H9 (cell line): ENCODE data around the gene SNX15. TPM values are rescaled to one million over a fixed set of nuclear protein-coding genes. Genes with fewer than 3 reads are reported as not detected.

Experiments used
- DNase-seq: peaks from one replicate; pipeline ENCODE4 v3.0.0-alpha.2; 2017
- H2AFZ ChIP-seq: one replicate; pipeline ENCODE4 v1.6.1; 2013; ENCODE audit warnings: mild to moderate bottlenecking, low read length, control low read depth, moderate library complexity
- H2AK5ac ChIP-seq: 2 replicates; pipeline ENCODE4 v1.6.1; 2013; ENCODE audit warnings: low read length, control low read depth, mixed read lengths; ENCODE audit not compliant: insufficient read length
- H2BK120ac ChIP-seq: one replicate; pipeline ENCODE4 v1.6.1; 2013; ENCODE audit warnings: low read depth, mild to moderate bottlenecking, low read length, control low read depth, inconsistent platforms; ENCODE audit not compliant: poor library complexity, severe bottlenecking
- H2BK12ac ChIP-seq: 2 replicates; pipeline ENCODE4 v1.6.1; 2013; ENCODE audit warnings: low read length, control low read depth, mixed read lengths, low read depth; ENCODE audit not compliant: insufficient read length
- H2BK15ac ChIP-seq: 2 replicates; pipeline ENCODE4 v1.6.1; 2013; ENCODE audit warnings: low read depth, low read length, control low read depth
- H2BK20ac ChIP-seq: one replicate; pipeline ENCODE4 v1.6.1; 2013; ENCODE audit warnings: low read depth, mild to moderate bottlenecking, low read length, control low read depth, inconsistent platforms; ENCODE audit not compliant: poor library complexity, severe bottlenecking
- H2BK5ac ChIP-seq: 2 replicates; pipeline ENCODE4 v1.6.1; 2013; ENCODE audit warnings: low read length, control low read depth, mixed read lengths; ENCODE audit not compliant: insufficient read length
- H3K14ac ChIP-seq: 2 replicates; pipeline ENCODE4 v1.6.1; 2013; ENCODE audit warnings: low read length, control low read depth; ENCODE audit not compliant: insufficient read depth
- H3K18ac ChIP-seq: 2 replicates; pipeline ENCODE4 v1.6.1; 2013; ENCODE audit warnings: low read depth, mild to moderate bottlenecking, mixed read lengths, low read length, control low read depth; ENCODE audit not compliant: insufficient read length
- H3K23ac ChIP-seq: 2 replicates; pipeline ENCODE4 v1.6.1; 2013; ENCODE audit warnings: low read length, control low read depth, mixed read lengths, low read depth; ENCODE audit not compliant: insufficient read length
- H3K23me2 ChIP-seq: 2 replicates; pipeline ENCODE4 v1.6.1; 2013; ENCODE audit warnings: low read depth, mild to moderate bottlenecking, mixed read lengths, low read length, control low read depth; ENCODE audit not compliant: insufficient read length, poor library complexity, severe bottlenecking
- H3K27ac ChIP-seq: 2 replicates; pipeline ENCODE4 v1.5.1; 2013; ENCODE audit warnings: low read length, control low read depth, mixed read lengths, low read depth; ENCODE audit not compliant: insufficient read length
- H3K27me3 ChIP-seq: 2 replicates; pipeline ENCODE4 v1.6.1; 2013; ENCODE audit warnings: low read length, control low read depth, inconsistent platforms; ENCODE audit not compliant: insufficient read depth
- H3K4ac ChIP-seq: 2 replicates; pipeline ENCODE4 v1.6.1; 2013; ENCODE audit warnings: low read depth, mild to moderate bottlenecking, control low read depth, inconsistent platforms, low read length, moderate library complexity
- H3K4me1 ChIP-seq: 2 replicates; pipeline ENCODE4 v1.6.1; 2013; ENCODE audit warnings: low read length, control low read depth, inconsistent platforms; ENCODE audit not compliant: insufficient read depth
- H3K4me2 ChIP-seq: 2 replicates; pipeline ENCODE4 v1.6.1; 2013; ENCODE audit warnings: low read length, control low read depth, mixed read lengths; ENCODE audit not compliant: insufficient read length, insufficient read depth
- H3K56ac ChIP-seq: 2 replicates; pipeline ENCODE4 v1.6.1; 2013; ENCODE audit warnings: low read depth, mild to moderate bottlenecking, mixed read lengths, low read length, control low read depth; ENCODE audit not compliant: insufficient read length
- H3K79me1 ChIP-seq: 2 replicates; pipeline ENCODE4 v1.6.1; 2013; ENCODE audit warnings: low read depth, mild to moderate bottlenecking, moderate library complexity, low read length, control low read depth, inconsistent platforms; ENCODE audit not compliant: insufficient read depth, poor library complexity, severe bottlenecking
- H3K79me2 ChIP-seq: 2 replicates; pipeline ENCODE4 v1.6.1; 2013; ENCODE audit warnings: low read length, control low read depth, inconsistent platforms; ENCODE audit not compliant: insufficient read depth
- H3K9ac ChIP-seq: 2 replicates; pipeline ENCODE4 v1.6.1; 2013; ENCODE audit warnings: low read length, control low read depth, mixed read lengths; ENCODE audit not compliant: insufficient read length; ENCODE audit errors: extremely low read depth
- H3K9me3 ChIP-seq: one replicate; pipeline ENCODE4 v1.6.1; 2013; ENCODE audit warnings: low read depth, low read length, inconsistent platforms; ENCODE audit not compliant: control insufficient read depth
- H3T11ph ChIP-seq: one replicate; pipeline ENCODE4 v1.6.1; 2013; ENCODE audit warnings: mild to moderate bottlenecking, low read length, control low read depth, inconsistent platforms
- H4K20me1 ChIP-seq: one replicate; pipeline ENCODE4 v1.6.1; 2013; ENCODE audit not compliant: control insufficient read depth, insufficient read length, insufficient read depth
- H4K5ac ChIP-seq: 2 replicates; pipeline ENCODE4 v1.6.1; 2013; ENCODE audit warnings: low read depth, mild to moderate bottlenecking, mixed read lengths, low read length, control low read depth; ENCODE audit not compliant: insufficient read length
- H4K8ac ChIP-seq: replicated peaks from 2 replicates; pipeline ENCODE4 v1.6.1; 2013; ENCODE audit warnings: low read length, control low read depth, mixed read lengths, low read depth; ENCODE audit not compliant: insufficient read length
- H4K91ac ChIP-seq: 2 replicates; pipeline ENCODE4 v1.6.1; 2013; ENCODE audit warnings: low read depth, mild to moderate bottlenecking, moderate library complexity, mixed read lengths, low read length, control low read depth; ENCODE audit not compliant: insufficient read length
- H3K27ac Mint-ChIP-seq, 3 experiments: 2 replicates in 2 of 3; 3 replicates in 1 of 3; pipeline ENCODE4 v1.8.0; 2020 to 2021; ENCODE audit warnings: mixed read lengths in 3 of 3, mild to moderate bottlenecking in 1 of 3, moderate library complexity in 1 of 3
- H3K27me3 Mint-ChIP-seq: 2 replicates; pipeline ENCODE4 v1.8.0; 2021; ENCODE audit warnings: low read depth, mild to moderate bottlenecking, moderate library complexity, mixed read lengths
- H3K36me3 Mint-ChIP-seq, 3 experiments: 2 replicates in 2 of 3; 3 replicates in 1 of 3; pipeline ENCODE4 v1.8.0; 2020 to 2021; ENCODE audit warnings: low read depth in 3 of 3, mixed read lengths in 3 of 3; ENCODE audit not compliant: insufficient read depth in 1 of 3
- H3K4me1 Mint-ChIP-seq, 2 experiments: 2 replicates each; pipeline ENCODE4 v1.8.0; 2020; ENCODE audit warnings: mixed read lengths in 2 of 2
- H3K4me3 Mint-ChIP-seq, 2 experiments: 2 replicates in 1 of 2; 3 replicates in 1 of 2; pipeline ENCODE4 v1.8.0; 2020 to 2021; ENCODE audit warnings: mild to moderate bottlenecking in 2 of 2, mixed read lengths in 2 of 2, moderate library complexity in 1 of 2
- H3K9me3 Mint-ChIP-seq, 2 experiments: 2 replicates in 1 of 2; 3 replicates in 1 of 2; pipeline ENCODE4 v1.8.0; 2020; ENCODE audit warnings: mild to moderate bottlenecking in 2 of 2, mixed read lengths in 2 of 2, moderate library complexity in 1 of 2
- CTCF ChIP-seq: fragments of 200-600 bp; sonication (generic); conservative IDR thresholded peaks from 3 replicates; pipeline ENCODE4 v1.8.0; 2021; ENCODE audit warnings: antibody characterized with exemption, mild to moderate bottlenecking
- WGBS: extraction: QIAGEN DNeasy Blood & Tissue Kit; methylation state at CpG from one replicate; pipeline ENCODE4 v1.1.7; 2013; ENCODE audit warnings: missing lambda C conversion rate, low lambda C conversion rate, mixed read lengths; ENCODE audit not compliant: insufficient read length; ENCODE audit errors: extremely low coverage; 5-methylcytosine and 5-hydroxymethylcytosine counted together
- total RNA-seq: library from RNA; stranded (reverse); gene quantifications from 2 replicates; pipeline ENCODE4 v1.2.1, GENCODE V29; 2021

SNX15 gene
- total RNA-seq, 1 experiment from 2014 or later: 24.3 TPM

GRCh38 chr11:65026810-65027209, 429 bp upstream of the SNX15 start:
- H2BK5ac ChIP-seq: no peak overlapping the region
- H3K27ac ChIP-seq: no peak overlapping the region
- H3K4me1 ChIP-seq: no peaks in the 10 kb centered on the region
- no peak overlapping the region for H2AK5ac ChIP-seq
- no CpG with 5 or more reads among the region's 10 CpGs for WGBS
- no peaks in the 10 kb centered on the region for H3K27me3 ChIP-seq
- Mint-ChIP-seq H3K9me3 (no peaks in the 10 kb centered on the region), H3K4me3 (peak overlapping the region; percentile 78 to 83), H3K27ac (peak overlapping the region in 1 of 3 experiments; percentile 2; a peak in 1 of 7 replicates), H3K27me3 (peaks cover 1% of the 10 kb centered on the region; the same call in 1 of the 2 replicates), H3K4me1 (peaks cover 9% of the 10 kb centered on the region in 2 experiments), H3K36me3 (peaks cover 0 to 8% (median 6%) of the 10 kb centered on the region in 3 experiments; a peak in 3 of 7 replicates)
- no peaks in the 10 kb centered on the region for H3K9me3 ChIP-seq
- peaks cover 3% of the 10 kb centered on the region for H3K23me2 ChIP-seq
- no peak overlapping the region for H3K23ac ChIP-seq
- TF ChIP-seq CTCF: no peak
- H3K56ac ChIP-seq: no peak overlapping the region
- peak overlapping the region; percentile 33 for H3K4me2 ChIP-seq
- no peak overlapping the region for H2BK120ac ChIP-seq
- no peak overlapping the region for H3K18ac ChIP-seq
- no peak overlapping the region for H3K9ac ChIP-seq
- DNase-seq: no peak
- no peak overlapping the region for H4K91ac ChIP-seq
- H4K20me1 ChIP-seq: no peaks in the 10 kb centered on the region
- H3K14ac ChIP-seq: no peak overlapping the region
- no peak overlapping the region for H3T11ph ChIP-seq
- H4K8ac ChIP-seq: no peak overlapping the region
- H3K4ac ChIP-seq: no peak overlapping the region
- no peaks in the 10 kb centered on the region for H3K79me1 ChIP-seq
- no peak overlapping the region for H2BK12ac ChIP-seq
- no peak overlapping the region for H2AFZ ChIP-seq
- H2BK15ac ChIP-seq: no peak overlapping the region
- H3K79me2 ChIP-seq: no peaks in the 10 kb centered on the region
- H4K5ac ChIP-seq: no peak overlapping the region
- H2BK20ac ChIP-seq: no peak overlapping the region
